ENCODE results near the gene LIPF. TPM values are rescaled to one million over a fixed set of nuclear protein-coding genes. Genes with fewer than 3 reads are reported as not detected.
A peak's percentile ranks its signal among the peaks of the same experiment; 100 is the strongest.

LIPF gene
- total RNA-seq, 1 donor from 2014 or later, result 19.6 TPM

- Mint-ChIP-seq H3K36me3 (no peaks in the 10 kb centered on the region), H3K4me3 (no peak overlapping the region), H3K27ac (no peak overlapping the region), H3K9me3 (no peaks in the 10 kb centered on the region), H3K27me3 (no peaks in the 10 kb centered on the region), H3K4me1 (ENCODE audit: unreplicated experiment) (no peaks in the 10 kb centered on the region)
- DNase-seq (ENCODE audit: extremely low spot score, unreplicated experiment), result no peak
- TF ChIP-seq, protein P1, sequence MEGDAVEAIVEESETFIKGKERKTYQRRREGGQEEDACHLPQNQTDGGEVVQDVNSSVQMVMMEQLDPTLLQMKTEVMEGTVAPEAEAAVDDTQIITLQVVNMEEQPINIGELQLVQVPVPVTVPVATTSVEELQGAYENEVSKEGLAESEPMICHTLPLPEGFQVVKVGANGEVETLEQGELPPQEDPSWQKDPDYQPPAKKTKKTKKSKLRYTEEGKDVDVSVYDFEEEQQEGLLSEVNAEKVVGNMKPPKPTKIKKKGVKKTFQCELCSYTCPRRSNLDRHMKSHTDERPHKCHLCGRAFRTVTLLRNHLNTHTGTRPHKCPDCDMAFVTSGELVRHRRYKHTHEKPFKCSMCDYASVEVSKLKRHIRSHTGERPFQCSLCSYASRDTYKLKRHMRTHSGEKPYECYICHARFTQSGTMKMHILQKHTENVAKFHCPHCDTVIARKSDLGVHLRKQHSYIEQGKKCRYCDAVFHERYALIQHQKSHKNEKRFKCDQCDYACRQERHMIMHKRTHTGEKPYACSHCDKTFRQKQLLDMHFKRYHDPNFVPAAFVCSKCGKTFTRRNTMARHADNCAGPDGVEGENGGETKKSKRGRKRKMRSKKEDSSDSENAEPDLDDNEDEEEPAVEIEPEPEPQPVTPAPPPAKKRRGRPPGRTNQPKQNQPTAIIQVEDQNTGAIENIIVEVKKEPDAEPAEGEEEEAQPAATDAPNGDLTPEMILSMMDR (conservative IDR thresholded peaks at IDR 0.05), result no peak
Measured at GRCh38 chr10:88676283-88677060, 12.2 kb downstream of the LIPF start.

- H3K27me3 Mint-ChIP-seq, result no peaks in the 10 kb centered on the region
- TF ChIP-seq, protein P1 (conservative IDR thresholded peaks at IDR 0.05), result no peak
- H3K36me3 Mint-ChIP-seq, result no peaks in the 10 kb centered on the region
- H3K4me3 Mint-ChIP-seq, result no peak overlapping the region
- H3K4me1 Mint-ChIP-seq (ENCODE audit: unreplicated experiment), result no peaks in the 10 kb centered on the region
- DNase-seq (ENCODE audit: extremely low spot score, unreplicated experiment), result no peak
- H3K27ac Mint-ChIP-seq, result no peak overlapping the region
- H3K9me3 Mint-ChIP-seq, result no peaks in the 10 kb centered on the region
Measured at GRCh38 chr10:88680958-88681357, 16.7 kb downstream of the LIPF start.

GRCh38 chr10:88682491-88682890 is 18.2 kb downstream of the LIPF start:
- no peaks in the 10 kb centered on the region for H3K4me1 Mint-ChIP-seq (ENCODE audit: unreplicated experiment)
- no peaks in the 10 kb centered on the region for H3K36me3 Mint-ChIP-seq
- H3K27ac Mint-ChIP-seq, result no peak overlapping the region
- DNase-seq (ENCODE audit: extremely low spot score, unreplicated experiment), result no peak
- TF ChIP-seq, protein P1 (conservative IDR thresholded peaks at IDR 0.05), result no peak
- no peaks in the 10 kb centered on the region for H3K27me3 Mint-ChIP-seq
- no peak overlapping the region for H3K4me3 Mint-ChIP-seq
- H3K9me3 Mint-ChIP-seq, result no peaks in the 10 kb centered on the region

DNA sequence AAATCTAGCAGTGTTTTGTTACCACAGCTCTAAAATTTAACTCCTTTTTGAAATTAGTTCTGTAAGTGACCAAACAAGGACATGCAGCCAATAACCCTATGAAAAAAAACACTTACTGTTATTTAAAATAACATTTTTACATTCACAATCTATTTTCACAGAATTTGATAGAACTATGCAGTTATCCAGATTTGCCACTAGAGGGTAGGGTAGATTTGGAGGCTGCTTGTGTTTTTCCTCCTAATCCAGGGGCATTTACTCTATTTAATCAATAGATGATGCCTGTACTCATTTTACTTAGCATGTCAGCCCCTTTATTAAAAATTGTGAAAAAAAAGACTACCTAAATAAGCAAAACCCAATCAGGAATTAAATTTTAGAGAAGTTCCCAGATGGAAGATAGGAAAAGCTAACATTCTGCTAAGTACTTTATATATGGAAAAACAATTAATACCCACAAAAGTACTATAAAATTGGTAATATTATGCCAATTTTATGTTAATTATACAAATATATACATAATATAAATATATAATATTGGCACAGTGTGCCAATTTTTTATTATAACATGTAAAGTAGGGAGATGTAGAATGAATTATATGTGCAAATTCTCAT is 23.7 kb downstream of the LIPF start:
- H3K27me3 Mint-ChIP-seq, result no peaks in the 10 kb centered on the region

DNA sequence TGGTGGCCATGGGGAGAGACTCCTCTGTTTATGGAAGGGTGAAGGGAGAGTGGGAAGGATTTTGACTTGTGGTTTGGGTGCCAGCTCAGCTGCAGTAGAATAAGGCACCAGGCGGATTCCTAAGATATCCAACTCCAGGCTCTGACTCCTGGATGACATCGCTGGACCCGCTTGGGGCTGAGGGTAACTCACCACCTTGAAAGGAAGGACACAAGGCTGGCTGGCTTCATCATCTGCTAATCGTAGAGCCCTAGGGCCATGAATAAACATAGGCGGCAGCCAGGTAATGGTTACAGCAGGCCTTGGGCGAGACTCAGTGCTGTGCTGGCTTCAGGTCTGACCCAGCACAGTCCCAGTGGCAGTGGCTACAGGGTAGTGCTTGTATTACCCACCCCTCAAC is 25.1 kb downstream of the LIPF start:
- DNase-seq (ENCODE audit: extremely low spot score, unreplicated experiment), result no peak
- Mint-ChIP-seq H3K27me3 (no peaks in the 10 kb centered on the region), H3K36me3 (no peaks in the 10 kb centered on the region), H3K27ac (no peak overlapping the region), H3K4me3 (no peak overlapping the region), H3K4me1 (ENCODE audit: unreplicated experiment) (peaks cover 5% of the 10 kb centered on the region), H3K9me3 (no peaks in the 10 kb centered on the region)
- TF ChIP-seq, protein P1 (conservative IDR thresholded peaks at IDR 0.05), result no peak

More for the DNA sequence above, 23.7 kb downstream of the LIPF start:
- no peaks in the 10 kb centered on the region for H3K36me3 Mint-ChIP-seq
- no peak overlapping the region for H3K4me3 Mint-ChIP-seq
- TF ChIP-seq, protein P1 (conservative IDR thresholded peaks at IDR 0.05), result peak; percentile 87
- no peaks in the 10 kb centered on the region for H3K9me3 Mint-ChIP-seq
- no peaks in the 10 kb centered on the region for H3K4me1 Mint-ChIP-seq (ENCODE audit: unreplicated experiment)
- H3K27ac Mint-ChIP-seq, result no peak overlapping the region
- DNase-seq (ENCODE audit: extremely low spot score, unreplicated experiment), result no peak
